SK-N-SH treated with all-trans-retinoic acid at 6 μM for 48 hours (cell line): ENCODE results near the gene ANKRD29.

Experiments used
- ATAC-seq: fragments of 200-7000 bp; cut with Tn5 transposase; 3 replicates; pipeline ENCODE4 v1.9.1; 2020; ENCODE audit warnings: mild to moderate bottlenecking, moderate library complexity
- ARNTL ChIP-seq: fragments of 450-650 bp; formaldehyde crosslinking; IDR thresholded peaks from 2 replicates; pipeline ENCODE4 v1.5.0; 2020; ENCODE audit warnings: low read depth, mild to moderate bottlenecking, moderate library complexity, borderline replicate concordance
- CSDC2 ChIP-seq: fragments of 250-450 bp; sonication (Bioruptor Pico); IDR thresholded peaks from 2 replicates; pipeline ENCODE4 v1.5.0; 2020; ENCODE audit warnings: mild to moderate bottlenecking, moderate library complexity
- CSRNP3 ChIP-seq: fragments of 250-450 bp; sonication (Bioruptor Pico); IDR thresholded peaks from 2 replicates; pipeline ENCODE4 v1.5.1; 2021; ENCODE audit warnings: mild to moderate bottlenecking, moderate library complexity
- ESRRG ChIP-seq: fragments of 250-450 bp; sonication (Bioruptor Pico); IDR thresholded peaks from 2 replicates; pipeline ENCODE4 v1.6.1; 2021; ENCODE audit warnings: mild to moderate bottlenecking
- GLIS3 ChIP-seq: fragments of 250-450 bp; sonication (Bioruptor Pico); IDR thresholded peaks from 2 replicates; pipeline ENCODE4 v1.5.0; 2020; ENCODE audit warnings: mild to moderate bottlenecking, moderate library complexity
- ISL1 ChIP-seq: fragments of 250-450 bp; sonication (Bioruptor Pico); IDR thresholded peaks from 2 replicates; pipeline ENCODE4 v2.1.2; 2022; ENCODE audit warnings: mild to moderate bottlenecking, moderate library complexity
- OSR1 ChIP-seq: fragments of 250-450 bp; sonication (Bioruptor Pico); IDR thresholded peaks from 2 replicates; pipeline ENCODE4 v1.8.0; 2022; ENCODE audit warnings: moderate library complexity, mild to moderate bottlenecking, inconsistent platforms
- PATZ1 ChIP-seq: fragments of 250-450 bp; sonication (Bioruptor Pico); IDR thresholded peaks from 2 replicates; pipeline ENCODE4 v1.8.0; 2020; ENCODE audit warnings: mild to moderate bottlenecking, moderate library complexity, borderline replicate concordance
- POU6F1 ChIP-seq: fragments of 250-450 bp; sonication (Bioruptor Pico); IDR thresholded peaks from 2 replicates; pipeline ENCODE4 v1.8.0; 2021; ENCODE audit warnings: low read depth, mild to moderate bottlenecking, moderate library complexity, borderline replicate concordance
- PPARA ChIP-seq: fragments of 250-450 bp; sonication (Bioruptor Pico); IDR thresholded peaks from 2 replicates; pipeline ENCODE4 v1.5.0; 2020; ENCODE audit warnings: mild to moderate bottlenecking, borderline replicate concordance
- RARB ChIP-seq: fragments of 250-450 bp; sonication (Bioruptor Pico); IDR thresholded peaks from 2 replicates; pipeline ENCODE4 v1.8.0; 2021; ENCODE audit warnings: mild to moderate bottlenecking, moderate library complexity
- SNAI2 ChIP-seq: fragments of 250-450 bp; sonication (Bioruptor Pico); IDR thresholded peaks from 2 replicates; pipeline ENCODE4 v1.5.0; 2020; ENCODE audit warnings: mild to moderate bottlenecking, moderate library complexity
- TCF4 ChIP-seq: fragments of 250-450 bp; sonication (Bioruptor Pico); IDR thresholded peaks from 2 replicates; pipeline ENCODE4 v1.8.0; 2021; ENCODE audit warnings: mild to moderate bottlenecking, moderate library complexity, borderline replicate concordance
- TOX ChIP-seq: fragments of 250-450 bp; sonication (Bioruptor Pico); IDR thresholded peaks from 2 replicates; pipeline ENCODE4 v1.8.0; 2021; ENCODE audit warnings: mild to moderate bottlenecking, moderate library complexity, borderline replicate concordance
- TSHZ2 ChIP-seq: fragments of 250-450 bp; sonication (Bioruptor Pico); IDR thresholded peaks from 2 replicates; pipeline ENCODE4 v1.5.0; 2020; ENCODE audit warnings: mild to moderate bottlenecking, moderate library complexity
- ZC3H10 ChIP-seq: fragments of 250-450 bp; sonication (Bioruptor Pico); IDR thresholded peaks from 2 replicates; pipeline ENCODE4 v1.5.1; 2021; ENCODE audit warnings: mild to moderate bottlenecking, moderate library complexity
- ZFP3 ChIP-seq: fragments of 250-450 bp; sonication (Bioruptor Pico); IDR thresholded peaks from 2 replicates; pipeline ENCODE4 v1.5.0; 2020; ENCODE audit warnings: mild to moderate bottlenecking, moderate library complexity
- ZFP30 ChIP-seq: fragments of 450-650 bp; formaldehyde crosslinking; IDR thresholded peaks from 2 replicates; pipeline ENCODE4 v1.5.0; 2022; ENCODE audit warnings: mild to moderate bottlenecking, moderate library complexity
- ZNF565 ChIP-seq: fragments of 450-650 bp; formaldehyde crosslinking; conservative IDR thresholded peaks from 2 replicates; pipeline ENCODE4 v1.5.0; 2020; ENCODE audit warnings: low read depth, mild to moderate bottlenecking, moderate library complexity
- ZNF70 ChIP-seq: fragments of 450-650 bp; formaldehyde crosslinking; IDR thresholded peaks from 2 replicates; pipeline ENCODE4 v1.5.0; 2020; ENCODE audit warnings: mild to moderate bottlenecking, moderate library complexity
- ZNF8 ChIP-seq: fragments of 450-650 bp; formaldehyde crosslinking; IDR thresholded peaks from 2 replicates; pipeline ENCODE4 v1.5.0; 2020; ENCODE audit warnings: mild to moderate bottlenecking, moderate library complexity
- TF ChIP-seq, protein P1 (sequence below): fragments of 250-450 bp; sonication (Bioruptor Pico); IDR thresholded peaks from 2 replicates; pipeline ENCODE4 v1.5.1; 2020; ENCODE audit warnings: low read depth, mild to moderate bottlenecking, moderate library complexity

Gene ANKRD29

GRCh38 chr18:23675236-23675635 is 12.5 kb upstream of the ANKRD29 start:
- no peak for ATAC-seq
- TF ChIP-seq ZNF8 (CRISPR knock-in tag), result no peak
- no peak for TF ChIP-seq ISL1 (CRISPR knock-in tag)
- TF ChIP-seq PATZ1 (CRISPR knock-in tag), result no peak
- no peak for TF ChIP-seq PPARA (CRISPR knock-in tag)
- TF ChIP-seq CSDC2 (CRISPR knock-in tag), result no peak
- TF ChIP-seq POU6F1 (CRISPR knock-in tag), result no peak
- no peak for TF ChIP-seq GLIS3
- no peak for TF ChIP-seq CSRNP3 (CRISPR knock-in tag)
- no peak for TF ChIP-seq ARNTL (CRISPR knock-in tag)
- TF ChIP-seq, protein P1, sequence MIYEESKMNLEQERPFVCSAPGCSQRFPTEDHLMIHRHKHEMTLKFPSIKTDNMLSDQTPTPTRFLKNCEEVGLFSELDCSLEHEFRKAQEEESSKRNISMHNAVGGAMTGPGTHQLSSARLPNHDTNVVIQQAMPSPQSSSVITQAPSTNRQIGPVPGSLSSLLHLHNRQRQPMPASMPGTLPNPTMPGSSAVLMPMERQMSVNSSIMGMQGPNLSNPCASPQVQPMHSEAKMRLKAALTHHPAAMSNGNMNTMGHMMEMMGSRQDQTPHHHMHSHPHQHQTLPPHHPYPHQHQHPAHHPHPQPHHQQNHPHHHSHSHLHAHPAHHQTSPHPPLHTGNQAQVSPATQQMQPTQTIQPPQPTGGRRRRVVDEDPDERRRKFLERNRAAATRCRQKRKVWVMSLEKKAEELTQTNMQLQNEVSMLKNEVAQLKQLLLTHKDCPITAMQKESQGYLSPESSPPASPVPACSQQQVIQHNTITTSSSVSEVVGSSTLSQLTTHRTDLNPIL (CRISPR knock-in tag), result no peak
- TF ChIP-seq ZNF70 (CRISPR knock-in tag), result no peak
- TF ChIP-seq TSHZ2 (CRISPR knock-in tag), result no peak
- no peak for TF ChIP-seq ESRRG (CRISPR knock-in tag)
- no peak for TF ChIP-seq TOX (CRISPR knock-in tag)
- TF ChIP-seq ZC3H10 (CRISPR knock-in tag), result no peak
- no peak for TF ChIP-seq ZFP30 (CRISPR knock-in tag)
- TF ChIP-seq ZNF565, result no peak
- no peak for TF ChIP-seq OSR1
- TF ChIP-seq ZFP3 (CRISPR knock-in tag), result no peak
- TF ChIP-seq SNAI2, result no peak

- TF ChIP-seq RARB (CRISPR knock-in tag), result no peak
- no peak for TF ChIP-seq ZNF565
- TF ChIP-seq ESRRG (CRISPR knock-in tag), result no peak
- TF ChIP-seq ZFP3 (CRISPR knock-in tag), result no peak
- no peak for TF ChIP-seq CSRNP3 (CRISPR knock-in tag)
- no peak for TF ChIP-seq CSDC2 (CRISPR knock-in tag)
- TF ChIP-seq POU6F1 (CRISPR knock-in tag), result no peak
- TF ChIP-seq ZFP30 (CRISPR knock-in tag), result no peak
- no peak for TF ChIP-seq OSR1
- no peak for TF ChIP-seq TCF4 (CRISPR knock-in tag)
- TF ChIP-seq, protein P1 (CRISPR knock-in tag), result no peak
- ATAC-seq, result no peak
Measured at GRCh38 chr18:23673725-23674124, 11.0 kb upstream of the ANKRD29 start.
